AG04450 (cell line): ENCODE results near the gene KYAT1. TPM values are rescaled to one million over a fixed set of nuclear protein-coding genes. Genes with fewer than 3 reads are reported as not detected.

Source experiments
- CTCF ChIA-PET: fragments of 300-600, 350-600 bp; formaldehyde crosslinking; extraction: SDS; loops from one replicate; lab custom pipeline; 2022; ENCODE audit warnings: antibody characterized with exemption, inconsistent platforms; lab: Charles Lee
- POLR2A ChIA-PET: fragments of 350-600 bp; formaldehyde crosslinking; extraction: SDS; loops from one replicate; lab custom pipeline; 2021; ENCODE audit warnings: antibody characterized with exemption, inconsistent platforms; lab: Yijun Ruan, JAX
- DNase-seq: peaks from one replicate; pipeline ENCODE4 v3.0.0-alpha.2; 2011; ENCODE audit warnings: low read depth, low spot score
- H3K27ac ChIP-seq: one replicate; pipeline ENCODE4 v1.5.1; 2012; ENCODE audit warnings: low read depth, low read length, control low read depth
- H3K27me3 ChIP-seq: one replicate; pipeline ENCODE4 v1.6.0; 2012; ENCODE audit warnings: low read length; ENCODE audit not compliant: control insufficient read depth, insufficient read depth
- H3K4me3 ChIP-seq: 2 replicates; pipeline ENCODE4 v1.5.1; 2011; ENCODE audit warnings: mild to moderate bottlenecking, low read depth, low read length, control low read depth
- H3K9me3 ChIP-seq: 2 replicates; pipeline ENCODE4 v1.5.1; 2012; ENCODE audit warnings: low read length; ENCODE audit not compliant: control insufficient read depth, insufficient read depth
- polyA plus RNA-seq: library from polyadenylated mRNA; depleted of rRNA; stranded (reverse); fragments of >200 nt; gene quantifications from 2 replicates; pipeline ENCODE4 v1.2.3, GENCODE V29; 2011
- TF ChIP-seq, protein P1 (sequence below): IDR thresholded peaks from 2 replicates; pipeline ENCODE4 v1.5.1; 2011; ENCODE audit warnings: low read depth, low read length, control low read depth, inconsistent platforms

The KYAT1 gene
- polyA plus RNA-seq, 1 experiment: 5.2 TPM

DNA sequence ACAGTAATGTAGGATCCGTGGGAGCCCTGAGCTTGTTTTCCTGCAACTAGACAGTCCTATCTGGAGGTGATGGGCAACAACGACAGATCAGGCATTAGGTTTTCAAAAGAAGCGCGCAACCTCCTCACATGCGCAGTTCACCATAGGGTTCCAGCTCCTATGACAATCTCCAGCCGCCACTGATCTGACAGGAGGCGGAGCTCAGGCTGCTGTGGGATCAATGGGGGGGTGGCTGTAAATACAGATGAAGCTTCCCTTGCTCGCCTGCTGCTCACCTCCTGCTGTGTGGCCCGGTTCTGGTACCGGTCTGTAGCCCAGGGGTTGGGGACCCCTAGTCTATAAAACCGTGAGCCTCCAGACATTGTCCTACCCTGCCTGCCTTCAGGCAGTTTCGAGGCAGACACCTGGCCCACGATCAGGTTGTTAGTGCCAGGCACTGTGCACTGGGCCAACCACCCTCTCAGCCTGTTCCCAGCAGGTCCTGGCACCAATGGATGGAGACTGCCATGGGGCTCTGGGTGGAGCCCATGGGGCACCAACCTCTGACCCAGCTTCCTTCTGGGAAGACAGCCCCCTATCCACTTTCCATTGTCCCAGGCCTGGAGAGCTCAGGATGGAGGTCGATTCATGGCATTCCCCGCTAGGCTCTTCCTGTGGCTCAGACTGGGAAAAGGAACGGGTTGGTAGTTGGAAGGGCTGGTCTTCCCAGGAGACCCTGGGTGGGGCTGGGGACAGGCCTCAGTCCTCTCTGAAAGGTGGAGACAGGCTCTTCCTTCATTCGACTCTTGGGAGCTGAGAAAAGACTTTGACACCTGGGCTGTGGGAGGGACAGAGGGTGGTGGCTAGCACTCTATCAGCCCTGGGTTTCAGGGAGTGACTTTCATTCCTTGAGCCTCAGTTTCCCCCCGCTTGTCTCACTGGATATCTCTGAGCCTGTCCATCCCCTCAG is 61.8 kb downstream of the KYAT1 start:
- POLR2A ChIA-PET: interaction anchor here (0.5 to 0.7 kb wide), 2 partner anchors 10 to 102 kb away, joined by 3 to 5 read pairs; partner anchors contain the start of gene SPOUT1
- DNase-seq: no peak

DNA sequence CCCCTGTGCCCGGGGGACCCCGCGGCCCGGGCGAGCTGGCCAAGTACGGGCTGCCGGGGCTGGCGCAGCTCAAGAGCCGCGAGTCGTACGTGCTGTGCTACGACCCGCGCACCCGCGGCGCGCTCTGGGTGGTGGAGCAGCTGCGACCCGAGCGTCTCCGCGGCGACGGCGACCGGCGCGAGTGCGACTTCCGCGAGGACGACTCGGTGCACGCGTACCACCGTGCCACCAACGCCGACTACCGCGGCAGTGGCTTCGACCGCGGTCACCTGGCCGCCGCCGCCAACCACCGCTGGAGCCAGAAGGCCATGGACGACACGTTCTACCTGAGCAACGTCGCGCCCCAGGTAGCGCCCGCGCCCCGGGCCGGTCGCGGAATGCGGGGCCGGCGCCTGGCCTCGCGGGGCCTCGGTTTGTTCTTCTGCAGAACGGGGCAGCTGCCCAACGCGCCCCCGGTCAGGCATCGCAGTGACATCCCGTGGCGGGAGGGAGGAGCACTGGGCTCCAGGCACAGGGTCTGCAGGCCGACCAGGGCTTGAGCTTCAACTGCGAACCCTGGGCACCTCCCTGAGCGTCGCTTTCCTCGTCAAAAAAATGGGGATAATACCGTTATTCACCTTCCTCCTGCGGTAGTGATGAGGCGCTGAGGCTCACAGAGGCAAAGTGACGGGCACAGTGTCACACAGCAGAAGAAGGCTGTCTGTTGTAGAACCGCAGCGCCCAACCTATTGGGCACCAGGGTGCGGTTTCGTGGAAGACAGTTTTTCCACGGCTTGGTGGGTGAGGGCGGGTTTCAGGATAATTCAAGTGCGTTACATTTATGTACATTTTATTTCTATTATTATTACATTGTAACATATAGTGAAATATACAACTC is 62.7 kb downstream of the KYAT1 start:
- TF ChIP-seq, protein P1, sequence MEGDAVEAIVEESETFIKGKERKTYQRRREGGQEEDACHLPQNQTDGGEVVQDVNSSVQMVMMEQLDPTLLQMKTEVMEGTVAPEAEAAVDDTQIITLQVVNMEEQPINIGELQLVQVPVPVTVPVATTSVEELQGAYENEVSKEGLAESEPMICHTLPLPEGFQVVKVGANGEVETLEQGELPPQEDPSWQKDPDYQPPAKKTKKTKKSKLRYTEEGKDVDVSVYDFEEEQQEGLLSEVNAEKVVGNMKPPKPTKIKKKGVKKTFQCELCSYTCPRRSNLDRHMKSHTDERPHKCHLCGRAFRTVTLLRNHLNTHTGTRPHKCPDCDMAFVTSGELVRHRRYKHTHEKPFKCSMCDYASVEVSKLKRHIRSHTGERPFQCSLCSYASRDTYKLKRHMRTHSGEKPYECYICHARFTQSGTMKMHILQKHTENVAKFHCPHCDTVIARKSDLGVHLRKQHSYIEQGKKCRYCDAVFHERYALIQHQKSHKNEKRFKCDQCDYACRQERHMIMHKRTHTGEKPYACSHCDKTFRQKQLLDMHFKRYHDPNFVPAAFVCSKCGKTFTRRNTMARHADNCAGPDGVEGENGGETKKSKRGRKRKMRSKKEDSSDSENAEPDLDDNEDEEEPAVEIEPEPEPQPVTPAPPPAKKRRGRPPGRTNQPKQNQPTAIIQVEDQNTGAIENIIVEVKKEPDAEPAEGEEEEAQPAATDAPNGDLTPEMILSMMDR: no peak
- H3K4me3 ChIP-seq: peak overlapping the region; percentile 80
- ChIA-PET CTCF (interaction anchor here (0.5 to 3.1 kb wide), 33 partner anchors 8 to 853 kb away, joined by 3 to 52 read pairs (median 6); partner anchors contain the start of genes SET, SPOUT1, ZDHHC12 and ZER1), POLR2A (interaction anchor here (0.5 to 1.4 kb wide), 6 partner anchors 8 to 103 kb away, joined by 3 to 17 read pairs (median 4); partner anchors contain the start of genes SPOUT1 and ZDHHC12)
- H3K27ac ChIP-seq: no peak overlapping the region
- no peaks in the 10 kb centered on the region for H3K27me3 ChIP-seq
- H3K9me3 ChIP-seq: peaks cover 5% of the 10 kb centered on the region
- no peak for DNase-seq

More for the DNA sequence above, 61.8 kb downstream of the KYAT1 start:
- Histone ChIP-seq H3K27ac (no peak overlapping the region), H3K9me3 (peaks cover 5% of the 10 kb centered on the region), H3K4me3 (no peak overlapping the region), H3K27me3 (no peaks in the 10 kb centered on the region)
- TF ChIP-seq, protein P1: no peak
- CTCF ChIA-PET: interaction anchor here (0.6 to 3.1 kb wide), 3 partner anchors 7 to 118 kb away, joined by 5 to 24 read pairs (median 19); partner anchors contain the start of gene PKN3

DNA sequence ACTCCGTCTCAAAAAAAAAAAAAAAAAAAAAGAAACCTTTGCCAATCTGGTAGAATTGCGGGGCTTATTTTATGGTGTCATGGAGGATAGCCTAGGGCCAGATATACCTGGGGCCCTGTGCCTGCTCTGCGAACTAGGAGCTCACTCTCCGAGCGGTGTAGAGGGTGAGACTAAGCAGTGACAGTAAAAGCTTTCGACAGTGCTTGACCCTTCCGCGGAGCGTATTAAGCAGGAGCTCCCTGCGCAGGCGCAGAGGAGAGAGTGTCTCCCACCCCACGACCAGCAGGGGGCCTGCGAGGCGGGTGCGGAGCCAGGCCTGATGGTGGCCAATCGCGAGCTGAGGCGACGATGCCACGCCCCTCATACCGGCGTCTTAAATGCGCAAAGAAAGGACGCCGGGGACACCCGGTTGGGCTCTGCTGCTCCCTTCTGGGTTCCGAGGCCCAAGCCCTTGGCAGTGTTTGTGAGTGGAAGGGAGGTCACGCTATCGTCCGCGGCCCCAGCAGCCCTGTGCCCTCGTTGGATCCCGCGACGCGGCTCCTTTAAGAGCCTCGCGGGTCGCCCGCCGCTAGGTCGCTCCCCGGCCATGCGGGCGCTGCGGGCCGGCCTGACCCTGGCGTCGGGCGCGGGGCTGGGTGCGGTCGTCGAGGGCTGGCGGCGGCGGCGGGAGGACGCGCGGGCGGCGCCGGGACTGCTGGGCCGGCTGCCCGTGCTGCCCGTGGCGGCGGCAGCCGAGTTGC is 63.5 kb downstream of the KYAT1 start, which contains the start of gene ENDOG:
Gene ENDOG (plus strand): TSS at position 402 of the 740 bp plus-strand sequence. CDS start 185 bp downstream, at position 587.
- peak within 1 kb of the TSS; percentile 80 for H3K4me3 ChIP-seq
- peak within 1 kb of the TSS; percentile 21 for H3K27ac ChIP-seq
- peaks cover 5% of the 10 kb centered on the region for H3K9me3 ChIP-seq
- TF ChIP-seq, protein P1: peak; percentile 98
- ChIA-PET POLR2A (interaction anchor here (0.6 to 1.4 kb wide), 8 partner anchors 9 to 335 kb away, joined by 3 to 17 read pairs (median 4); partner anchors contain the start of genes SPOUT1 and ZDHHC12), CTCF (interaction anchor here (0.6 to 3.1 kb wide), 57 partner anchors 9 to 803 kb away, joined by 3 to 52 read pairs (median 5); partner anchors contain the start of genes C9orf50, KYAT1, LRRC8A and PKN3)
- H3K27me3 ChIP-seq: no peaks in the 10 kb centered on the region
- DNase-seq: peak; percentile 88

DNA sequence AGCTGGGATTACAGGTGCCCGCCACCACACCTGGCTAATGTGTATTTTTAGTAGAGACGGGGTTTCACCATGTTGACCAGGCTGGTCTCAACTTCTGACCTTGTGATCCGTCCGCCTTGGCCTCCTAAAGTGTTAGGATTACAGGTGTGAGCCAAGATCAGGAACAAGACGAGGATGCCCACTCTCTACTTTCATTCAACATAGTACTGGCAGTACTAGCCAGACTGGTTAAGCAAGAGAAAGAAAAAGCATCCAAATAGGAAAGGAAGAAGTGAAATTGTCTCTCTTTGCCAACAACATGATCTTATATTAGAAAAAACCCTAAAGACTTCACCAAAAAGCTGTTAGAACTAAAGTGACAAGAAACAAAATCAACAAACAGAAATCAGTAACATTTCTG is 70.9 kb downstream of the KYAT1 start:
- POLR2A ChIA-PET: no interaction called here
- H3K4me3 ChIP-seq: no peak overlapping the region
- H3K27me3 ChIP-seq: no peaks in the 10 kb centered on the region
- TF ChIP-seq, protein P1: no peak
- H3K27ac ChIP-seq: no peak overlapping the region
- CTCF ChIA-PET: interaction anchor here (7.2 kb wide), 1 partner anchor 7 kb away, joined by 52 read pairs; the partner anchor contains the start of gene ENDOG
- DNase-seq: no peak
- no peaks in the 10 kb centered on the region; the same call in 1 of the 2 replicates for H3K9me3 ChIP-seq
